HCT116 (cell line): ENCODE measurements around the gene OAS2. TPM values are rescaled to one million over a fixed set of nuclear protein-coding genes. Genes with fewer than 3 reads are reported as not detected.

Source experiments
- ATAC-seq: fragments of 200-7000 bp; cut with Tn5 transposase; 2 replicates; pipeline ENCODE4 v1.9.1; 2020; ENCODE audit warnings: mild to moderate bottlenecking, moderate library complexity
- BruUV-seq: library from RNA; stranded (reverse); fragments of 400-500 nt; replicated peaks from 2 replicates; lab custom pipeline; 2021; lab: Mats Ljungman, UMichigan
- CTCF ChIA-PET: fragments of 300-600 bp; sonication (Branson Sonifier 250); formaldehyde crosslinking; loops from one replicate; lab custom pipeline; 2021; ENCODE audit warnings: antibody characterized with exemption; lab: Charles Lee
- POLR2A ChIA-PET: fragments of 300-600, 350-600 bp; sonication (Branson Sonifier 250); formaldehyde crosslinking; loops from one replicate; lab custom pipeline; 2021; ENCODE audit warnings: antibody characterized with exemption; lab: Charles Lee
- RAD21 ChIA-PET, 2 experiments: fragments of 300-600 bp; sonication (Branson Sonifier 250); formaldehyde crosslinking; loops; one replicate each; lab custom pipeline; 2023; ENCODE audit warnings: low total read pairs in 2 of 2; ENCODE audit not compliant: uncharacterized antibody in 2 of 2, unreplicated experiment in 2 of 2, low non-redundant PET in 1 of 2; lab: Charles Lee
- DNase-seq: peaks from one replicate; pipeline ENCODE4 v3.0.0-alpha.2; 2010; ENCODE audit warnings: low read depth, low spot score
- H2AFZ ChIP-seq: fragments of 200-600 bp; shearing (Covaris generic), sonication (generic); 2 replicates; pipeline ENCODE4 v1.6.1; 2017; ENCODE audit warnings: low read depth, mixed run types, mixed read lengths, antibody characterized with exemption, low read length; ENCODE audit not compliant: poor library complexity, severe bottlenecking
- H3K27ac ChIP-seq: 2 replicates; pipeline ENCODE4 v1.5.1; 2012; ENCODE audit warnings: low read depth, low read length
- H3K27me3 ChIP-seq: fragments of 200-600 bp; sonication (generic); 2 replicates; pipeline ENCODE4 v1.6.1; 2016; ENCODE audit warnings: mixed run types, low read length, mixed read lengths; ENCODE audit not compliant: insufficient read depth
- H3K36me3 ChIP-seq, 2 experiments: fragments of 200-500 bp in 1 of 2; fragments of 200-600 bp in 1 of 2; sonication (Bioruptor generic) in 1 of 2; sonication (generic) in 1 of 2; 2 replicates each; pipeline versions ENCODE4 v1.5.1 to v1.6.1; 2014 to 2016; ENCODE audit warnings: low read length in 2 of 2, inconsistent platforms in 1 of 2, mixed read lengths in 1 of 2, mixed run types in 1 of 2; ENCODE audit not compliant: insufficient read depth in 2 of 2, control insufficient read depth in 1 of 2
- H3K4me1 ChIP-seq, 2 experiments: fragments of 200-600 bp in 1 of 2; sonication (generic) in 1 of 2; 2 replicates each; pipeline versions ENCODE4 v1.5.1 to v1.6.1; 2012 to 2017; ENCODE audit warnings: low read length in 2 of 2, inconsistent platforms in 1 of 2, mild to moderate bottlenecking in 1 of 2, mixed read lengths in 1 of 2, mixed run types in 1 of 2, moderate library complexity in 1 of 2; ENCODE audit not compliant: insufficient read depth in 2 of 2, control insufficient read depth in 1 of 2
- H3K4me2 ChIP-seq: fragments of 200-600 bp; sonication (generic); 2 replicates; pipeline ENCODE4 v1.6.1; 2017; ENCODE audit warnings: mixed run types, low read length, mixed read lengths
- H3K4me3 ChIP-seq, 2 experiments: fragments of 200-600 bp in 1 of 2; sonication (generic) in 1 of 2; replicated peaks in 1 of 2; 2 replicates each; pipeline ENCODE4 v1.5.1; 2011 to 2016; ENCODE audit warnings: low read length in 2 of 2, control low read depth in 1 of 2, low read depth in 1 of 2, mild to moderate bottlenecking in 1 of 2, mixed read lengths in 1 of 2, mixed run types in 1 of 2
- H3K79me2 ChIP-seq: fragments of 200-600 bp; sonication (generic); 2 replicates; pipeline ENCODE4 v1.6.1; 2017; ENCODE audit warnings: mild to moderate bottlenecking, mixed run types, low read length, moderate library complexity, mixed read lengths; ENCODE audit not compliant: insufficient read depth
- H3K9ac ChIP-seq: fragments of 200-600 bp; sonication (generic); 2 replicates; pipeline ENCODE4 v1.6.1; 2016; ENCODE audit warnings: low read length, mixed read lengths
- H3K9me2 ChIP-seq: fragments of 200-600 bp; sonication (generic), shearing (Covaris generic); 2 replicates; pipeline ENCODE4 v1.6.1; 2017; ENCODE audit warnings: mixed run types, mild to moderate bottlenecking, moderate library complexity; ENCODE audit not compliant: insufficient read depth
- H3K9me3 ChIP-seq, 2 experiments: fragments of 200-500 bp in 1 of 2; fragments of 200-600 bp in 1 of 2; sonication (Bioruptor generic) in 1 of 2; sonication (generic) in 1 of 2; 2 replicates each; pipeline ENCODE4 v1.6.1; 2014 to 2017; ENCODE audit warnings: low read length in 2 of 2, mixed read lengths in 2 of 2, inconsistent platforms in 1 of 2, low read depth in 1 of 2, mild to moderate bottlenecking in 1 of 2, mixed run types in 1 of 2, moderate library complexity in 1 of 2; ENCODE audit not compliant: control insufficient read depth in 1 of 2, insufficient read depth in 1 of 2
- H4K20me1 ChIP-seq: fragments of 200-600 bp; sonication (generic), shearing (Covaris generic); 2 replicates; pipeline ENCODE4 v1.6.1; 2017; ENCODE audit warnings: mixed run types, mild to moderate bottlenecking, moderate library complexity; ENCODE audit not compliant: insufficient read depth
- CBX3 ChIP-seq: IDR thresholded peaks from 2 replicates; pipeline ENCODE4 v1.6.1; 2012; ENCODE audit warnings: low read depth
- CEBPB ChIP-seq: IDR thresholded peaks from 2 replicates; pipeline ENCODE4 v1.6.1; 2012; ENCODE audit warnings: low read depth
- CTCF ChIP-seq, 3 experiments: fragments of 200-600 bp in 1 of 3; sonication (generic) in 1 of 3; IDR thresholded peaks in 2 of 3; conservative IDR thresholded peaks in 1 of 3; 2 replicates each; pipeline ENCODE4 v1.5.1; 2012 to 2017; ENCODE audit warnings: low read depth in 2 of 3, low read length in 2 of 3, antibody characterized with exemption in 1 of 3, borderline replicate concordance in 1 of 3, control low read depth in 1 of 3, mild to moderate bottlenecking in 1 of 3, mixed read lengths in 1 of 3, mixed run types in 1 of 3, moderate library complexity in 1 of 3; ENCODE audit not compliant: insufficient read depth in 1 of 3
- EGR1 ChIP-seq: IDR thresholded peaks from 2 replicates; pipeline ENCODE4 v1.6.1; 2012; ENCODE audit warnings: low read depth
- EZH2 ChIP-seq: fragments of 200-600 bp; sonication (generic); IDR thresholded peaks from 2 replicates; pipeline ENCODE4 v1.6.1; 2017; ENCODE audit warnings: antibody characterized with exemption, mixed run types
- EZH2phosphoT487 ChIP-seq: fragments of 200-600 bp; IDR thresholded peaks from 2 replicates; pipeline ENCODE4 v1.6.1; 2018; ENCODE audit warnings: antibody characterized with exemption, borderline replicate concordance
- POLR2A ChIP-seq: IDR thresholded peaks from 2 replicates; pipeline ENCODE4 v1.7.0; 2011; ENCODE audit warnings: borderline replicate concordance; ENCODE audit not compliant: insufficient read depth, insufficient read length; ENCODE audit errors: extremely low read depth
- POLR2AphosphoS5 ChIP-seq: IDR thresholded peaks from 2 replicates; pipeline ENCODE4 v1.6.1; 2011; ENCODE audit warnings: mild to moderate bottlenecking, low read depth, low read length, moderate library complexity
- SIN3A ChIP-seq: IDR thresholded peaks from 2 replicates; pipeline ENCODE4 v1.6.1; 2012; ENCODE audit warnings: low read depth
- YY1 ChIP-seq: IDR thresholded peaks from 2 replicates; pipeline ENCODE4 v1.6.1; 2011; ENCODE audit warnings: low read length, low read depth, moderate library complexity, mild to moderate bottlenecking; ENCODE audit not compliant: insufficient replicate concordance; ENCODE audit errors: extremely low read depth
- ZFX ChIP-seq: fragments of 450-650 bp; IDR thresholded peaks from 2 replicates; pipeline ENCODE4 v1.6.1; 2017
- intact Hi-C: fragments of 100-400 bp; cut with micrococcal nuclease; formaldehyde crosslinking; loops from 2 replicates; pipeline ENCODE4 v1.10.0; 2022
- total RNA-seq: library from RNA; stranded (reverse); gene quantifications from one replicate; pipeline ENCODE4 v1.2.1, GENCODE V29; 2021; ENCODE audit not compliant: unreplicated experiment
- TF ChIP-seq, protein P1 (sequence below): IDR thresholded peaks from 2 replicates; pipeline ENCODE4 v1.6.1; 2012
- TF ChIP-seq, protein P2 (sequence below): IDR thresholded peaks from 2 replicates; pipeline ENCODE4 v1.6.1; 2011; ENCODE audit warnings: mild to moderate bottlenecking, low read length, moderate library complexity; ENCODE audit not compliant: insufficient replicate concordance; ENCODE audit errors: extremely low read depth

OAS2 gene
- total RNA-seq, 1 experiment from 2014 or later = 0.30 TPM

GRCh38 chr12:113055594-113056380 is 77.5 kb downstream of the OAS2 start:
- BruUV-seq = no TSS peak
- ChIA-PET CTCF (no interaction called here), RAD21 (no interaction called here), POLR2A (no interaction called here)
- peaks cover 11% of the 10 kb centered on the region; the same call in 1 of the 2 replicates for H3K27me3 ChIP-seq
- intact Hi-C loops = no loop called here
- DNase-seq = no peak
- no peaks in the 10 kb centered on the region for H3K36me3 ChIP-seq
- H3K9me2 ChIP-seq = no peaks in the 10 kb centered on the region
- no peak for ATAC-seq
- no peak overlapping the region for H3K4me3 ChIP-seq
- H4K20me1 ChIP-seq = no peaks in the 10 kb centered on the region
- no peaks in the 10 kb centered on the region for H3K79me2 ChIP-seq
- no peak overlapping the region for H3K9ac ChIP-seq
- no peak overlapping the region for H3K27ac ChIP-seq
- no peak overlapping the region for H2AFZ ChIP-seq
- H3K4me1 ChIP-seq = no peaks in the 10 kb centered on the region
- TF ChIP-seq EGR1 = no peak
- TF ChIP-seq, protein P1, sequence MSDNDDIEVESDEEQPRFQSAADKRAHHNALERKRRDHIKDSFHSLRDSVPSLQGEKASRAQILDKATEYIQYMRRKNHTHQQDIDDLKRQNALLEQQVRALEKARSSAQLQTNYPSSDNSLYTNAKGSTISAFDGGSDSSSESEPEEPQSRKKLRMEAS = no peak
- TF ChIP-seq EZH2 = no peak
- TF ChIP-seq YY1 = no peak
- TF ChIP-seq POLR2AphosphoS5 = no peak
- TF ChIP-seq CTCF (IDR thresholded peaks at IDR 0.05 in 2 of 3, conservative IDR thresholded peaks at IDR 0.05 in 1 of 3; ENCODE audit: borderline replicate concordance in 1 of 3, insufficient read depth in 1 of 3, low read depth in 2 of 3, low read length in 2 of 3) = no peak
- TF ChIP-seq CBX3 = no peak
- TF ChIP-seq EZH2phosphoT487 = no peak
- TF ChIP-seq ZFX = no peak
- no peak for TF ChIP-seq POLR2A
- TF ChIP-seq SIN3A = no peak
- no peak for TF ChIP-seq CEBPB
- TF ChIP-seq, protein P2, sequence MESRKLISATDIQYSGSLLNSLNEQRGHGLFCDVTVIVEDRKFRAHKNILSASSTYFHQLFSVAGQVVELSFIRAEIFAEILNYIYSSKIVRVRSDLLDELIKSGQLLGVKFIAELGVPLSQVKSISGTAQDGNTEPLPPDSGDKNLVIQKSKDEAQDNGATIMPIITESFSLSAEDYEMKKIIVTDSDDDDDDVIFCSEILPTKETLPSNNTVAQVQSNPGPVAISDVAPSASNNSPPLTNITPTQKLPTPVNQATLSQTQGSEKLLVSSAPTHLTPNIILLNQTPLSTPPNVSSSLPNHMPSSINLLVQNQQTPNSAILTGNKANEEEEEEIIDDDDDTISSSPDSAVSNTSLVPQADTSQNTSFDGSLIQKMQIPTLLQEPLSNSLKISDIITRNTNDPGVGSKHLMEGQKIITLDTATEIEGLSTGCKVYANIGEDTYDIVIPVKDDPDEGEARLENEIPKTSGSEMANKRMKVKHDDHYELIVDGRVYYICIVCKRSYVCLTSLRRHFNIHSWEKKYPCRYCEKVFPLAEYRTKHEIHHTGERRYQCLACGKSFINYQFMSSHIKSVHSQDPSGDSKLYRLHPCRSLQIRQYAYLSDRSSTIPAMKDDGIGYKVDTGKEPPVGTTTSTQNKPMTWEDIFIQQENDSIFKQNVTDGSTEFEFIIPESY = no peak
- TF ChIP-seq, all 23 proteins: peak for 0
- no peaks in the 10 kb centered on the region for H3K9me3 ChIP-seq
- H3K4me2 ChIP-seq = no peak overlapping the region
